Glutamatergic neuron (in vitro differentiated cells): ENCODE results near the gene TMEM167A. TPM values are rescaled to one million over a fixed set of nuclear protein-coding genes. Genes with fewer than 3 reads are reported as not detected.

Experiments
- DNase-seq: peaks from one replicate; pipeline ENCODE4 v3.0.0; 2022
- H3K27ac Mint-ChIP-seq: one replicate; pipeline ENCODE4 v1.8.0; 2020; ENCODE audit warnings: mild to moderate bottlenecking, mixed read lengths, inconsistent platforms; ENCODE audit not compliant: unreplicated experiment
- H3K27me3 Mint-ChIP-seq: one replicate; pipeline ENCODE4 v1.8.0; 2020; ENCODE audit warnings: mild to moderate bottlenecking, moderate library complexity, mixed read lengths, inconsistent platforms; ENCODE audit not compliant: unreplicated experiment
- H3K36me3 Mint-ChIP-seq: one replicate; pipeline ENCODE4 v1.8.0; 2020; ENCODE audit warnings: mild to moderate bottlenecking, mixed read lengths, inconsistent platforms; ENCODE audit not compliant: unreplicated experiment
- H3K4me1 Mint-ChIP-seq: one replicate; pipeline ENCODE4 v1.8.0; 2020; ENCODE audit warnings: mild to moderate bottlenecking, low read depth, mixed read lengths, inconsistent platforms; ENCODE audit not compliant: unreplicated experiment
- H3K4me3 Mint-ChIP-seq: one replicate; pipeline ENCODE4 v1.8.0; 2020; ENCODE audit warnings: mild to moderate bottlenecking, mixed read lengths, inconsistent platforms; ENCODE audit not compliant: unreplicated experiment
- H3K9me3 Mint-ChIP-seq: one replicate; pipeline ENCODE4 v1.8.0; 2020; ENCODE audit warnings: mild to moderate bottlenecking, moderate library complexity, mixed read lengths, inconsistent platforms; ENCODE audit not compliant: unreplicated experiment
- CTCF ChIP-seq: fragments of 200-600 bp; sonication (generic); IDR thresholded peaks from one replicate; pipeline ENCODE4 v1.5.0; 2021; ENCODE audit not compliant: partially characterized antibody, unreplicated experiment
- total RNA-seq: library from RNA; stranded (reverse); fragmentation: NEBNext Ultra II Directional; extraction: Animal tissue kit (Norgen Biotek cat#: 25700); gene quantifications from one replicate; pipeline ENCODE4 v1.2.1, GENCODE V29; 2021; ENCODE audit not compliant: unreplicated experiment

The TMEM167A gene
- total RNA-seq, 1 donor from 2014 or later, result 145 TPM

DNA sequence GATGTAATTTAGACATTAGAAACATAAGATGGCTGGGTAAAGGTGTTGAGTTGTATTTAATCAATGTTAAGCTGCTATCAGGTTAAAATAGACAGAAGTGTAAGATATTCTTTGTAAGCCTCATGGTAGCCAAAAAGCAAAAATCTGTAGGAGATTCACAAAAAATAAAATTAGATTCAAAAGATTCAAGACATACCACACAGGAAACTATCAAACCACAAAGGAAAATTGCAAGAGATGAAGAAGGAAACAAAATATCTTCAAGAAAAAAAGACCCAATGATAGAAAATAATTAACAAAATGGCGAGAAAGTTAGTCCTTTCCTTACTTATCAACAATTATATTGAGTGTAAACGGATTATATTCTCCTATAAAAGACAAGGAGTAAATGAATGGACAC lies 15.4 kb upstream of the TMEM167A start:
- Mint-ChIP-seq H3K4me1 (no peaks in the 10 kb centered on the region), H3K9me3 (peaks cover 2% of the 10 kb centered on the region), H3K4me3 (no peak overlapping the region), H3K27me3 (no peaks in the 10 kb centered on the region), H3K36me3 (peaks cover 34% of the 10 kb centered on the region), H3K27ac (no peak overlapping the region)
- no peak for TF ChIP-seq CTCF
- DNase-seq, result no peak

- Mint-ChIP-seq H3K27ac (no peak overlapping the region), H3K36me3 (peaks cover 31% of the 10 kb centered on the region), H3K4me1 (no peaks in the 10 kb centered on the region), H3K4me3 (no peak overlapping the region), H3K9me3 (peaks cover 2% of the 10 kb centered on the region), H3K27me3 (no peaks in the 10 kb centered on the region)
- DNase-seq, result no peak
- no peak for TF ChIP-seq CTCF
Observed at GRCh38 chr5:83090169-83090568, 13.0 kb upstream of the TMEM167A start.

DNA sequence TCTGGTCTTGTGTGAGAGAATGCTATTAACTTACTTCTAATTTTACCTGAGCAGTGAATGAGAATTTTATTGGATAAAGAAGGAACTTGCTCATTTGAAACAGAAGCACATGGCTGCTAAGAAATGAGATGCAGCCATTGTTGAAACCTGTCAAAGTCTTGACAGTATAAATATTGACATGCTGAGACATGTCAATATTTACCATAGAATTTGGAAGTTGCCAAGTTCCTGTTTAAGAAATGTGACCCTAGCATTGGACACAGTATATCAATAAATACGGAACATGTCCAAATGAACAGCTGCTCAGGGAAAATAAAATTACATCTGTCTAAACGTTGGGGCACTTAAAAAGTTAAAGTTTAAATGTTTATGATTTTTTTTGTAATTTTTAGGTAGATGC lies 7.9 kb upstream of the TMEM167A start:
- H3K4me1 Mint-ChIP-seq, result no peaks in the 10 kb centered on the region
- no peaks in the 10 kb centered on the region for H3K27me3 Mint-ChIP-seq
- no peak for DNase-seq
- no peak overlapping the region for H3K4me3 Mint-ChIP-seq
- H3K36me3 Mint-ChIP-seq, result peaks cover 2% of the 10 kb centered on the region
- H3K27ac Mint-ChIP-seq, result no peak overlapping the region
- H3K9me3 Mint-ChIP-seq, result peaks cover 1% of the 10 kb centered on the region
- TF ChIP-seq CTCF, result no peak

GRCh38 chr5:83084336-83084735 lies 7.1 kb upstream of the TMEM167A start:
- Mint-ChIP-seq H3K9me3 (peaks cover 1% of the 10 kb centered on the region), H3K27ac (no peak overlapping the region), H3K27me3 (no peaks in the 10 kb centered on the region), H3K36me3 (no peaks in the 10 kb centered on the region), H3K4me3 (no peak overlapping the region), H3K4me1 (no peaks in the 10 kb centered on the region)
- TF ChIP-seq CTCF, result no peak
- no peak for DNase-seq

- Mint-ChIP-seq H3K4me1 (peaks cover 5% of the 10 kb centered on the region), H3K9me3 (peaks cover 2% of the 10 kb centered on the region), H3K27ac (no peak overlapping the region), H3K27me3 (peaks cover under 1% of the 10 kb centered on the region), H3K4me3 (no peak overlapping the region), H3K36me3 (no peaks in the 10 kb centered on the region)
- no peak for TF ChIP-seq CTCF
- no peak for DNase-seq
Observed at GRCh38 chr5:83082750-83083149, 5.6 kb upstream of the TMEM167A start.
